A673 (cell line): ENCODE measurements around the gene LRTM1.

Source experiments
- CTCF ChIP-seq: fragments of 300-800, 200-600 bp; sonication (generic); conservative IDR thresholded peaks from 2 replicates; pipeline ENCODE4 v1.5.1; 2017; ENCODE audit warnings: low read depth, mild to moderate bottlenecking, antibody characterized with exemption, low read length, moderate library complexity, mixed read lengths
- EZH2 ChIP-seq: fragments of 200-600 bp; sonication (generic); IDR thresholded peaks from 2 replicates; pipeline ENCODE4 v1.6.1; 2017; ENCODE audit warnings: borderline replicate concordance, low read depth, mild to moderate bottlenecking, mixed read lengths, antibody characterized with exemption, low read length; ENCODE audit not compliant: poor library complexity, severe bottlenecking

DNA sequence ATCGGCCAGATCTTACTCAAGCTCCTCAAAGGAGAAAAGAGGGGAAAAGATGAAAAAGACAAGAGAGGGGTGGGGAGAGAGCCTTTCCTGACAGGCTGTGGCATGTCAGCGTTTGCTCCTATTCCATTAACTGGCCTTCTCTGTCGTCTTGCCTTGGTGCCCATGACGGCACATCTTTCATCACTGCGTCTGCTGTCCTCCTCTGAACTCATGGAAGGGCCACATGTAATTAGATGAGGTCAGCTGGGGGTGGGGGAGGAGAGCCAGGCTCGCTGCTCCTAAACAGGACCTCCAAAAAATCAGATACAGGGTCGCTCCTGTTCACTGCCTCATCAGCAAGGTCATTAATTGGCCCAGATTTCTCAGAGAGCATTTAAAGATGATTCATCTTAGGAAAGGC is 49.7 kb downstream of the LRTM1 start:
- TF ChIP-seq CTCF (no peak), EZH2 (no peak)
